Measurements from ENCODE around the gene HBG1.

DNA sequence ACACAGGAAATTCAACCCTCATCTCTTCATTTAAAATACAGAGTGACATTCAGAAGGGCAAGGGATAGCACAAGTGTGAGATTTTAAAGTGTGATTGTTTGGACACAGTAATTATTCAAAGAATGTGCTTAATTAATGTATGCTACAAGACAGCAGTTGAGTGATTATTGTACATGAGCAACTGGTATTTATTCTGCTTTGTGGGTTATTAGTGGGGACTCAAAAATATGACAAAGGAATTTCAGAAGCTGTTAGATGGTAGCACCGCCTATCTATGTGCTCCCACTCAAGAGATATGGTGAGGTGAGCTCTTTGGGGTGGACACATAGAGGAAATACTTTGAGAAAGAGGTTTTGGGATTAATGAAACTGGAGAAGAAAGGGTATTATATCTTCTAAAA is 9.6 kb downstream of the HBG1 start:
- TF ChIP-seq, protein P1, sequence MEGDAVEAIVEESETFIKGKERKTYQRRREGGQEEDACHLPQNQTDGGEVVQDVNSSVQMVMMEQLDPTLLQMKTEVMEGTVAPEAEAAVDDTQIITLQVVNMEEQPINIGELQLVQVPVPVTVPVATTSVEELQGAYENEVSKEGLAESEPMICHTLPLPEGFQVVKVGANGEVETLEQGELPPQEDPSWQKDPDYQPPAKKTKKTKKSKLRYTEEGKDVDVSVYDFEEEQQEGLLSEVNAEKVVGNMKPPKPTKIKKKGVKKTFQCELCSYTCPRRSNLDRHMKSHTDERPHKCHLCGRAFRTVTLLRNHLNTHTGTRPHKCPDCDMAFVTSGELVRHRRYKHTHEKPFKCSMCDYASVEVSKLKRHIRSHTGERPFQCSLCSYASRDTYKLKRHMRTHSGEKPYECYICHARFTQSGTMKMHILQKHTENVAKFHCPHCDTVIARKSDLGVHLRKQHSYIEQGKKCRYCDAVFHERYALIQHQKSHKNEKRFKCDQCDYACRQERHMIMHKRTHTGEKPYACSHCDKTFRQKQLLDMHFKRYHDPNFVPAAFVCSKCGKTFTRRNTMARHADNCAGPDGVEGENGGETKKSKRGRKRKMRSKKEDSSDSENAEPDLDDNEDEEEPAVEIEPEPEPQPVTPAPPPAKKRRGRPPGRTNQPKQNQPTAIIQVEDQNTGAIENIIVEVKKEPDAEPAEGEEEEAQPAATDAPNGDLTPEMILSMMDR (IDR thresholded peaks at IDR 0.05; ENCODE audit: extremely low read depth in 1 of 2, insufficient read depth in 1 of 2, low read depth in 1 of 2, low read length in 2 of 2): no peak
- TF ChIP-seq EZH2 (IDR thresholded peaks at IDR 0.05; ENCODE audit: borderline replicate concordance, low read depth, low read length, severe bottlenecking) (no peak), JUN (IDR thresholded peaks at IDR 0.05; ENCODE audit: borderline replicate concordance, insufficient read depth, insufficient read length, low read depth) (no peak), POLR2A (IDR thresholded peaks at IDR 0.05; ENCODE audit: low read depth, low read length) (no peak)

All from endothelial cell of umbilical vein (primary cell).